HG03025 (cell line): ENCODE measurements around the gene IPO4.

ENCODE experiments used
- ATAC-seq: cut with Tn5 transposase; IDR thresholded peaks from one replicate; pipeline ENCODE4 v1.9.1; 2021; ENCODE audit warnings: mild to moderate bottlenecking, moderate library complexity; ENCODE audit not compliant: unreplicated experiment, low FRiP score

IPO4 gene

DNA sequence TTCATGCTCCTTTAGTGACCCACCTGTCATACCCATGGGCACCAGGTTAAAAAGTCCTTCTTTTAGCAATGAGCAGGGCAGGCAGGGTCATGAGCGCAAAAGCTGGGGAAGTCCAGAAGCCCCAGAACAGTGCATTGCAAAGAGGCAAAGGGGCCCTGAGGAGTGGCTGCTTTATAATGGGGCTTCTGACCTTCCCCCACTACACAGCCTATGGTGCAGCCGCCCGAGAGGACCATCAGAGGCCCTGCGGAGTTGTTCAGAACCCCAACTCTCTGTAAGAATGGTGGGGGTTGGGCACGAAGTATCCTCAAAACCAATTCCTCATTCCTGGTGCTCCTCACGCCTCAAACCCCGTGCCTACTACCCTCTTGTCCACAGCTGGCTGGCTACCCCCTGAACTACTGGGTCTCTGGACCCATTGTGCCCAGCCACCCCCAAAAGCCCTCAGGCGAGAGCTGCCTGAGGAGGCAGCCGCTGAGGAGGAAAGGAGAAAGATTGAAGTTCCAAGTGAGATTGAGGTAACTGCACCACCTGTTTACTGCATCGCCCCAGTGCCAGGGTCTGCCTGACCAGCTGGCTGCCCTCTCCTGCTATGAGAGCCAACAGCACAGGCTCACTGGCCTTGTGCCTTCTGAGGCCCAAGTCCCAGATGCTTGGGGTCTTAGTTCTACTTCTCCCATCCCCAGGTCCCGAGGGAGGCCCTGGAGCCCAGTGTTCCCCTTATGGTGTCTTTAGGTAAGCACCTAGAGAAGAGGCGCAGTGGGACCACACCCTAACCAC, 10.0 kb downstream of the IPO4 start:
- no peak for ATAC-seq

DNA sequence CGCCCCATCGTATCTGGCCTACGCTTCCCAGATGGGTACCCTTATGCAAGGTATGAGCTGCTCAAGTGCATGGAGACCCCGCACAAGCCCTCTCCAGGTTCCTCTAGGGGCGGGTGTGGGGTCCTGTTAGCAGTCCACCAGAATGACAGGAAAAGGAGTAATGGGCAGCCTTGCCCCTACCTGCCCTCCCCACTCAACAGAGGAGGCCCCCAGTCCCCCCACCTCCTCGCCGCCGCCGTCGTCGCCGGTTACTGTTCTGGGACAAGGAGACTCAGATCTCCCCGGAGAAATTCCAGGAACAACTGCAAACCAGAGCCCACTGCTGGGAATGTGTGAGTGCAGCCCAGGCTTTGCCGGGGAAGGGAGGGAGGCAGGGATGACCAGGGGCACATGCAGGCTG, 10.7 kb downstream of the IPO4 start:
- no peak for ATAC-seq

DNA sequence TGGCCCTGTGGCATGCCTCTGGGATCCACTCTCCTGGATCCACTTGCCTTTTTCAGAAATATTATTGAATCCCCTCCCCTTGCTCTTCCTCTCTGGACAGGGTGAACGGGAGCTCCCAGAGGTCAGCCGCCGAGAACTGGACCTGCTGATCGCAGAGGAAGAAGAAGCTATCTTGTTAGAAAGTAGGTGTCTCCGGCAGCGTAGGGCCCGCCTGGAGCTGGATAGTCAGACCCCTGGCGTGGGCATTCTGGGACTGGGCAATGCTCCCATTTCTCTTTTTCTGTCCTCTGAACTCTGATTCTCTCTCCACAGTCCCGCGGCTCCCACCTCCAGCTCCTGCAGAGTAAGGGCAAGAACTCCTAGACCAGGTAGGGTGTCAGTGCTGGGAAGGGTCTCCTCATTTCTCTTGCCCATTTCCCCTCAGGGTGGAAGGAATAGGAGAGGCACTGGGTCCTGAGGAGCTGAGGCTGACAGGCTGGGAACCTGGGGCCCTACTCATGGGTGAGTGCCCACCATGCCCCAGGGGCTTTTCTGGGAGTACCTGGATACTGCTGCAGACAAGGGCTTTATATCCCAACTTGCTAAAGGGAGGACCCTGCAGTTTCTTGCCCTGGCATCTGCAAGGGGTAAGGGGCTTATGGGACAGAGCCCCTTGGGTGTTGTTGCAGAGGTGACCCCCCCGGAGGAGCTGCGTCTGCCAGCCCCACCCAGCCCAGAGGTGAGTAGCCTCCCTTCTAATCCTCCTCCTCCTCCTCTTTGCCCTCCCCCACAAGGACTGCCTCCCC, 11.4 kb downstream of the IPO4 start:
- ATAC-seq, result no peak

DNA sequence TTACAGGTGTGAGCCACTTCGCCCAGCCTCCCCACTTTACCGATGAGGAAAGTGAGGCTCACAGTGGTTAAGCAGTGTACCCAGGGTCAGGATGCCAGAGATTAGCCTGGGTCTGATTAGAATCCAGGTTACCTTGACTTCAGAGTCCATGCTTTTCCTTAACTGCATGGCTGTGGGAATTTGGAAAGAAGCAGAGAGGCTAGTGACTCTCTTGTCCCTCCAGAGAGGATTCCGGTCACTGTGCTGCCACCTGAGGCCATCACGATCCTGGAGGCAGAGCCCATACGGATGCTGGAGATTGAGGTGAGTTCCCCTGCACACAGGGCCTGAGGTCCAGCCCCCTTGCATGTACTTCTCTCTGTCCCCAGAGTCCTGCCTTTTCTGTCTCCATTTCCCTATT, 12.0 kb downstream of the IPO4 start:
- ATAC-seq, result no peak

DNA sequence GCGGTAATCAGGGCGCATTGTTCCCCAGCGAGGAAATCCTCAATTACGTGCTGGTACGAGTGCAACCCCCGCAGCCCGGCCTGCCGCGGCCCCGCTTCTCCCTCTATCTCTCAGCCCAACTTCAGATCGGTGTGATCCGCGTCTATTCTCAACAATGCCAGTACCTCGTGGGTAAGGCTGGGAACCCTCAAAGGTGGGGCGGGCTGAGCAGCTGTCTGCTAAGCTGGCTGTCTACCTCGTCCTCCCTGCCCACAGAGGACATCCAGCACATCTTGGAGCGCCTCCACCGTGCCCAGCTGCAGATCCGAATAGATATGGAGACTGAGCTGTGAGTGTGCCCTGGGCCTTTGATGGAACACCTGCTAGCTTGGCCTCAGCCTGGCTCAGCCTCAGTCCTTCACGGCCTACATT, 15.7 kb downstream of the IPO4 start:
- no peak for ATAC-seq

DNA sequence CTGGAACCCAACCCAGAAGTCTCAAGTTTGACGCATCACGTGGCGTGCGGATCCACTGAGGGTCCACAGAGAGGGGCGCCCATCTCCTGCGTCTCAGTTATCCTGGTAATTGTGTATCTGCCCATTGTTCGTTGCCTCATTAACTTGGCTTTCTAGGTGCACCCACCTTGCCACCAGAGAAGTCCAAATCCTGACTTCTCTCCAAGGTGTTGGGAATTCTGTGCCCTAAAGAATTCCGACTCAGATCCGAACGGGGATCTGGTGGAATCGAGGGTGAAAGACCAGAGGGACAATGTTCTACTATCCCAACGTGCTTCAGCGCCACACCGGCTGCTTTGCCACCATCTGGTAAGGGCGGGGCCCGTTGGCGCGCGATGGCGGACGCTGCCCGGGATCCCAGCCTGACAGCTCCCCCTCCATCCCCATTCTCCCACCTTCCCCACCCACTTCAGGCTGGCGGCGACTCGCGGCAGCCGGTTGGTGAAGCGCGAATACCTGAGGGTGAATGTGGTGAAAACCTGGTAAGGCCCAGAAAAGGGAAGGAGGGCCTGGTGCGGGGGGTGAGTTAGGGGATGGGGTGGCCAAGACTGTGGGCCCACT, 16.3 kb downstream of the IPO4 start:
- ATAC-seq, result no peak

DNA sequence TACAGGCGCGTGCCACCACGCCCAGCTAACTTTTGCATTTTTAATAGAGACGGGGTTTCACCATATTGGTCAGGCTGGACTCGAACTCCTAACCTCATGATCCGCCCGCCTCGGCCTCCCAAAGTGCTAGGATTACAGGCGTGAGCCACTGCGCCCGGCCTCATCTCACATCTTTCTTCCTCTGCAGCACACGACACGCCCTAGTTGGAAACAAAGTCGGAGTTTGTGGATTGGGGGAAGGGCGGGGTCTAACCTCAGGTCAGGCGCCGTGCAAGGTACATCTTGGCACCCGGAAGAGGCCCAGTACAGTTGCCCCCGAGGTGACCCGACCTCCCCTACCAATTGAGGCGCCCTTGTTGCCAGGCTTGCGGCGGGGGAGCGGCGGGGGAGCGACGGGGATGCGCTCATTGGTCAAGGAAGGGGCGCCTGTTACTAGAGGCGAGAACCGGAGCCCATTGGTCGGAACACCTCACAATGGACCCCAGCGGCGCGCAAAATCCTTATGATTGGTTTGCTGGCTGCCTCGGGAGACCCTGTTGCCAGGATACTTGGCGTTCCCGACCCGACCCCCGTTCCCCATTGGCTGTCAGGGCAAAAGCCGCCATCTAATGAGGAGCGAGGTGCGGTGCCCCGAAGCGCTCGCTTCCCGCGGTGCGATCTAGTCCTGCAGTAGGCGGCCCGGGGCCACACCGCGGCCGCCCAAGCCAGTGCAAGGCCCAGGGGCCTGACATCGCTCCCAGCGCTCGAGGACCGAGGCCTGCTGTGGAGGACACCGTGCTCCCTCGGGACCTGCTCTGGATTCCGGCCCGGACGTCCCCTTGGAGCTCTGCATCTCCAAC, 17.0 kb downstream of the IPO4 start, which contains the start of gene REC8:
TSS of gene REC8 (plus strand) at position 659 of the 839 bp plus-strand sequence. CDS start 473 bp downstream, outside the sequence.
- ATAC-seq, result peak; percentile 72

DNA sequence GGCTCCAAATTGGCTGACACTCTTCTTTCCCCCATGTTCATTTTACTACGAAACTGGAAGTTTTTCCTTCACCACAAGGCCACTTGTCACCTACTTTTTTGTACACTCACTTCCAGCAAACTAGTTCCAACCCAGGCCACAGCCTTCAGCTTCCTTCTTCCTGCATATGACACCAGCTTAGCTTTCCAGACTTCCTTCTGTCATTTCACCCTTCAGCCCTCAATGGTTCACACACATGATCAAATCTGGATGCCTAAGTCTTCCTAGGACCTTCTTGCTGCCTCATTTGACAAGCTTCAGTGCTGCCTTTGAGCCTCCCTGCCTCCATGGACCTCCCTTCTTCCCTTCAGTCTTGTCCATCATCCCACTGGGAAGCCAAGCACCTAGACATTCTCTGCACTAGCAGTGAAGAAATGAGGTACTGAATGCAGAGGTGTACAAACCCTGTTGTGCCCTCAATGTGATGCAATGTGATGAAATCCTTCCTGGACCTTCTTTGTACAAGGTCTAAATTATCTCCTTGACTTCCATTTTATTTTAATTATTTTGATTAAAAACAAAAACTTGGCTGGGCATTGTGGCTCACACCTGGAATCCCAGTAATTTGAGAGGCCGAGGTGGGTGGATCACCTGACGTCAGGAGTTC, 21.0 kb downstream of the IPO4 start:
- no peak for ATAC-seq

DNA sequence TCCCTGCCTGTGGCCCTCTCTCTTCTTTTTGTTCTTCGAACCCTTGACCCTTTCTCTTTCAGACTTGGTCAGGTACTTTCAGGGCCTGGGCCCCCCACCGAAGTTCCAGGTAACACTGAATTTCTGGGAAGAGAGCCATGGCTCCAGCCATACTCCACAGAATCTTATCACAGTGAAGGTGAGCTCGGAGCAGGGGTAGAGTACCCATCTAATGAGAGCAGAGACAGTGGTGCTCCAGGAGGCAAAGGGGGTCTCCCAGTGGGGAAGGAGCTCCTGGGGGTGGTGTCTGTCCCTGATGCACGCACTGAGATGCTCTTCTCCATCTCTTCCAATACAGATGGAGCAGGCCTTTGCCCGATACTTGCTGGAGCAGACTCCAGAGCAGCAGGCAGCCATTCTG, 22.8 kb downstream of the IPO4 start:
- no peak for ATAC-seq

DNA sequence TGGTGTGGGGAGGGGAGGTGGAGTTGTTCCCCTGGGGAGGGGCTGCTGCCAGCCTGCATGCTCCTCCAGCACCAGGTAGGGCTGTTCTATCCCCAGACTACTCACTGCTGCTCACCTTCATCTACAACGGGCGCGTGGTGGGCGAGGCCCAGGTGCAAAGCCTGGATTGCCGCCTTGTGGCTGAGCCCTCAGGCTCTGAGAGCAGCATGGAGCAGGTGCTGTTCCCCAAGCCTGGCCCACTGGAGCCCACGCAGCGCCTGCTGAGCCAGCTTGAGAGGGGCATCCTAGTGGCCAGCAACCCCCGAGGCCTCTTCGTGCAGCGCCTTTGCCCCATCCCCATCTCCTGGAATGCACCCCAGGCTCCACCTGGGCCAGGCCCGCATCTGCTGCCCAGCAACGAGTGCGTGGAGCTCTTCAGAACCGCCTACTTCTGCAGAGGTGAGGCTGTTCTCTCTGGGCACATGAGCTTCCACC, 24.1 kb downstream of the IPO4 start:
- ATAC-seq, result no peak

DNA sequence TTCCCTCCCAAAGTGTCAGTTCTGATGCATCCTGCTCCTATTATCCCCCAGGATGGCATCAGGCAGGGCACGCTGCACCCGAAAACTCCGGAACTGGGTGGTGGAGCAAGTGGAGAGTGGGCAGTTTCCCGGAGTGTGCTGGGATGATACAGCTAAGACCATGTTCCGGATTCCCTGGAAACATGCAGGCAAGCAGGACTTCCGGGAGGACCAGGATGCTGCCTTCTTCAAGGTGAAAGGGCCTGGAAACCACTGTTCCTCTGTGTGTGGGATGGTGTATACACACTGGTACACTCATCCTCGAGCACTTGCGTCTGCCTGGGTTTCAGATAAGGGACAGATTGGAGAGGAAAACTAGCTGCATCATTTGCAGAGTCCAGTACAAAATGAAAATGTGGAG, 26.5 kb downstream of the IPO4 start:
- ATAC-seq, result no peak

DNA sequence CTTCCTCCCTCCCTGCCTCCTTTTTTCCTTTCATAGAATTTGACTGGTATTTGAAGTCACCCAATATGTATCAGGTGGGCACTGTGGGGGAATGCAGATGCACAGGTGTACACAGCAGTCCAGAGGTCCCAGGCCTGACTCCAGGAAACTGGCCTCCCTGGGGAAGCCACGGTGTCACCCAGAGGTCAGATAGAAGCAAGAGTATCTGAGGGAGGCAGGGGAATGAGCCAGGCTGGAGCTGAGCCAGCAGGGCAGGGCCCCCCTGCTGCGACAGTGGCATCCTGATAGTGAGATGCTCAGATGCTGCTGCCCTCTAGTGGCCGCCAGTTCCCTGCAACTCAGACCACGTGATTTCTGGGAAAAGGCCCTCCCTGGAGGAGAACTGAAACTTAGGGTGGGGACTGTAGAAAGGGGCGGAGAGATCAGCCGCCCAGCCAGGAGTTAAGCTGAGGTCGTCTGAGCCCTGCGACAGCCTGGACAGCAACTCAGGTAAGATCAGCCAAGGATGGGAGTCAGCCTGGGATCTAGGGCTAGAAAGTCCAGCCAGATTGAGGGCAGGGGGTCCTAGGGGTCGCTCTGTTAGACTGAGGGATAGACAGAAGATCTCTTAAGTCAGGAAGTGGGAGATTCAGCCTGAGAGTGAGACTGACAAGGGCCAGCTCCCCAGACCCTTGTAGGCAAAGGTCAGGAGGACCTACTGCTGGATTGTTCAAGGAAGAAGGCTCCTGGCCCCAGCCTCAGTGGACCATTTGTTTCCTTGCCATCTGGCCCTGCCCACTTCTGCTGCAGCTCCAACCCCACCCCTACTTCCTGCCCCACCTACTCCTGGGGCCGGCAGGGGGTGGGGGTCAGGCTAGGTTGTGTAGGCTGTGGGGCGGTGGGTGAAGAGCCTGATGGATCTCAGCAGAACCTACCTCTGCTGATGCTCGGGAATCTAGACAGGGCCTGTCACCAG, 27.5 kb downstream of the IPO4 start, which contains the start of gene IRF9:
TSS of gene IRF9 (plus strand) at position 416 of the 955 bp plus-strand sequence. CDS start 880 bp downstream, outside the sequence.
- ATAC-seq, result peak; percentile 80

DNA sequence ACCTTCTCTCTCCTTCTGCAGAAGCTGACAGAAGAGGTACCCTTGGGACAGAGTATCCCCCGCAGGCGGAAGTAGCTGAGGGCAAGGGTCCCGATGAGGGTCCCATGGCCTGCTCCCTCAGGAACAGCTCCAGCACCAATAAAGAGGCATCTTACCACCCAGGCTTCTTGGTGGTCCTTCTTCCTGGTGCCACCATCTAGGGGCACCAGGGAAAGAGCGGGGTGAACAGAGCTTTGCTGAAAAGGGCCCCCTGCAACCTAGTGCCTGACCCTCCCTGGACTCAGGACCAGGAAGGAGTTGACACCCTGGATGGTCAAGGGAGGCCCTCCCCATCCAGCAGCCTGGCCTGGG, 28.1 kb downstream of the IPO4 start:
- peak; percentile 3 for ATAC-seq

DNA sequence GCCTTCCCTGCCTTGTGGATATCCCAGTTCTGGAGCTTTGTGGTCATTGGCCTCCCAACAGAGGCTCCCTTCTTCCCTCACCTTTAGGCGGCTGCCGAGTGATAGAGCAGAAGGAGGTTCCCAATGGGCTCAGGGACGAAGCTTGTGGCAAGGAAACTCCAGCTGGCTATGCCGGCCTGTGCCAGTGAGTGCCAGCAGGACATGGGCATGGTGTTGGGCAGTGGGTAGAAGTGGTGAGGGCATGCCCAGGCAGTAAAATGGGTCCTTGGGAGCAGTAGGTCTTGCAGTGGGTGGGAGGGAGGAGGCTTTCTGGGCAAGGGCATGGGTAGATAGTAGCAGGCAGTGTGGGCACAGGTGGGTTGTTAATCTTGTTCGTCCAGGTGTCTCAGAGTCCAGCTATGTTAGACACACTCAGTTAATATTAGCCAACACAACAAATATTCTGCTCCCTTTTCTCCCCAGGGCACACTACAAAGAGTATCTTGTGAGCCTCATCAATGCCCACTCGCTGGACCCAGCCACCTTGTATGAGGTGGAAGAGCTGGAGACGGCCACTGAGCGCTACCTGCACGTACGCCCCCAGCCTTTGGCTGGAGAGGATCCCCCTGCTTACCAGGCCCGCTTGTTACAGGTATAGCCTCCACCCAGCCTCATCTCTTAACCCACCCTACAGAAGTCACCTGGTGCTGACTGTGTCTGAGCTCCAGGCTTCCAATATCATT, 28.7 kb downstream of the IPO4 start:
- no peak for ATAC-seq

DNA sequence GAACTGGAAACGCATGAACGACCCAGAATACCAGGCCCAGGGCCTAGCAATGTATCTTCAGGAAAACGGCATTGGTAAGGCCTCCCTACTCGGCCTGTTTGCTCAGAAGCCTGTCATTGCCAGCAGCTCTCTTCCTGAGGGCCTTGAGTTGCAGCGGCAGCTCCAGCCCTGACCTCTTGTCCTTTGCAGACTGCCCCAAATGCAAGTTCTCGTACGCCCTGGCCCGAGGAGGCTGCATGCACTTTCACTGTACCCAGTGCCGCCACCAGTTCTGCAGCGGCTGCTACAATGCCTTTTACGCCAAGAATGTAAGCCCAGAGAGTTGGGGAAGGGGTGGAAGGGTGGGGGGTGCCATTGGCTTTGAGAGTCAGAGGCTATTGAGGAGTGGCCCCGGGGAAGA, 31.3 kb downstream of the IPO4 start:
- ATAC-seq, result no peak

DNA sequence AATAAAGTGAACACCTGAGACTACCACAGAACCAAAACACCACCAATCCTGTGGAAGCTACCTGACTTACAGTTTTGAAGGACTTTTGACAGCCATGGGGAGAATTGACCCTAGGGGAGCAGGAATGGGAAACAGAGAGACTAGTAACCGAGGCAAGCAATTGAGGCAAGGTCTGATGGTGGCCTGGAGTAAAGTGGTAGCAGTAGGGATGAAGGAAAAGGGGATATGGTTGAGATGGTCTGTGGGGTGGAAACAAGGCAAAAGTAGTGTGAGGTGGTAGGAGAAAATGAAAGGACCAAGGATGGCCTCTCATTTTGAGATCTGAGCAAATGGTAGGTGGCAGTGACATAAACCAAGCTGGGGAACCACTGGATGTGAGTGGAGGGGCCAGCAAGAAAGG, 31.8 kb downstream of the IPO4 start:
- ATAC-seq, result no peak

DNA sequence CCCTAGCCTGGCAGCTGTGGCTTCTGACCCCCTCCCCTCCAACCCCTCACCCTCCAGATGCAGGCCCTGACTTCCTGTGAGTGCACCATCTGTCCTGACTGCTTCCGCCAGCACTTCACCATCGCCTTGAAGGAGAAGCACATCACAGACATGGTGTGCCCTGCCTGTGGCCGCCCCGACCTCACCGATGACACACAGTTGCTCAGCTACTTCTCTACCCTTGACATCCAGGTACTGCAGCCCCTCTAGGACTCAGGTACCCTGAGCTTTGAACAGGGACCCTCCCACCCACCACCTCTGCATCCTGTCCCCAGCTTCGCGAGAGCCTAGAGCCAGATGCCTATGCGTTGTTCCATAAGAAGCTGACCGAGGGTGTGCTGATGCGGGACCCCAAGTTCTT, 33.5 kb downstream of the IPO4 start:
- no peak for ATAC-seq

DNA sequence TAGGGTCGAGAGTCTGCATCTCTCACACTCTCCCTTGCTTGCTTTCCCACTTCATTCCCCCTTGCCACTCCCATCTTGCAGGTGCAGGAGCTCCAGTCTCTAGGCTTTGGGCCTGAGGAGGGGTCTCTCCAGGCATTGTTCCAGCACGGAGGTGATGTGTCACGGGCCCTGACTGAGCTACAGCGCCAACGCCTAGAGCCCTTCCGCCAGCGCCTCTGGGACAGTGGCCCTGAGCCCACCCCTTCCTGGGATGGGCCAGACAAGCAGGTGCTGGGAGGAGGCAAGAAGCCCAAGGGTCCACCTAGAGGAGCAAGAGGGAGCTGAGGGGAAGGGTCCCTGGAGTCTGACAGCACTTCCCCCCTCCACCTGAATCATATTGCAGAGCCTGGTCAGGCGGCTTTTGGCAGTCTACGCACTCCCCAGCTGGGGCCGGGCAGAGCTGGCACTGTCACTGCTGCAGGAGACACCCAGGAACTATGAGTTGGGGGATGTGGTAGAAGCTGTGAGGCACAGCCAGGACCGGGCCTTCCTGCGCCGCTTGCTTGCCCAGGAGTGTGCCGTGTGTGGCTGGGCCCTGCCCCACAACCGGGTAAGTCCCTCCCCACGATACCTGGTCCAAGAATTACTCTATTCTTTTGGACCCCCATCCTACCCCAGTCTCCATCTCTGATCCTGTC, 37.1 kb downstream of the IPO4 start:
- ATAC-seq, result no peak
